NT2/D1 (cell line): ENCODE measurements around the gene CASP9.

Experiments
- YY1 ChIP-seq: IDR thresholded peaks from 2 replicates; pipeline ENCODE4 v1.6.1; 2011; ENCODE audit not compliant: insufficient read length, insufficient read depth
- ZNF274 ChIP-seq: IDR thresholded peaks from 2 replicates; pipeline ENCODE4 v1.6.1; 2011; ENCODE audit warnings: mild to moderate bottlenecking, low read depth, low read length

- TF ChIP-seq ZNF274 (no peak), YY1 (no peak)
Measured at GRCh38 chr1:15454256-15454655, 69.8 kb downstream of the CASP9 start.
